Measurements from ENCODE around the gene PCCA. TPM values are rescaled to one million over a fixed set of nuclear protein-coding genes. Genes with fewer than 3 reads are reported as not detected.

Gene PCCA
- total and polyA plus RNA-seq, 4 donors: 30.1 to 160 (median 76.3) TPM

- Histone ChIP-seq H3K4me1 (ENCODE audit: control insufficient read depth in 4 of 4, insufficient read depth in 4 of 4, low read length in 3 of 4) (no peaks in the 10 kb centered on the region), H3K4me3 (ENCODE audit: low read depth in 1 of 3, low read length in 3 of 3) (no peak overlapping the region), H3K9me3 (ENCODE audit: control insufficient read depth in 4 of 4, low read length in 3 of 4) (no peaks in the 10 kb centered on the region), H3K27me3 (ENCODE audit: control insufficient read depth in 4 of 4, insufficient read depth in 4 of 4, low read length in 3 of 4) (no peaks in the 10 kb centered on the region), H3K27ac (ENCODE audit: low read depth in 1 of 2, low read length in 2 of 2) (no peak overlapping the region), H3K9ac (ENCODE audit: low read depth in 1 of 2, low read length in 2 of 2) (no peak overlapping the region), H3K36me3 (ENCODE audit: control insufficient read depth in 4 of 4, insufficient read depth in 3 of 4, low read depth in 1 of 4, low read length in 3 of 4) (peaks cover 0 to 2% (median 0%) of the 10 kb centered on the region in 4 donors)
- TF ChIP-seq NR2F2 (IDR thresholded peaks at IDR 0.05) (no peak), EGR1 (IDR thresholded peaks at IDR 0.05; ENCODE audit: low read depth in 2 of 2) (no peak), JUND (IDR thresholded peaks at IDR 0.05) (no peak), HNF4G (IDR thresholded peaks at IDR 0.05) (no peak), TAF1 (conservative IDR thresholded peaks at IDR 0.05) (no peak), REST (IDR thresholded peaks at IDR 0.05) (no peak), HNF4A (conservative IDR thresholded peaks at IDR 0.05) (no peak), FOXA2 (IDR thresholded peaks at IDR 0.05) (no peak), ZBTB33 (IDR thresholded peaks at IDR 0.05) (no peak), ATF3 (IDR thresholded peaks at IDR 0.05) (no peak)
- TF ChIP-seq, protein P1, sequence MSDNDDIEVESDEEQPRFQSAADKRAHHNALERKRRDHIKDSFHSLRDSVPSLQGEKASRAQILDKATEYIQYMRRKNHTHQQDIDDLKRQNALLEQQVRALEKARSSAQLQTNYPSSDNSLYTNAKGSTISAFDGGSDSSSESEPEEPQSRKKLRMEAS (IDR thresholded peaks at IDR 0.05): no peak
- DNase-seq (ENCODE audit: low spot score): no peak
- 87% methylated on average over 10 of the region's 10 CpGs for WGBS
These were observed 384.2 kb downstream of the PCCA start for GRCh38 chr13:100473087-100473486.

DNA sequence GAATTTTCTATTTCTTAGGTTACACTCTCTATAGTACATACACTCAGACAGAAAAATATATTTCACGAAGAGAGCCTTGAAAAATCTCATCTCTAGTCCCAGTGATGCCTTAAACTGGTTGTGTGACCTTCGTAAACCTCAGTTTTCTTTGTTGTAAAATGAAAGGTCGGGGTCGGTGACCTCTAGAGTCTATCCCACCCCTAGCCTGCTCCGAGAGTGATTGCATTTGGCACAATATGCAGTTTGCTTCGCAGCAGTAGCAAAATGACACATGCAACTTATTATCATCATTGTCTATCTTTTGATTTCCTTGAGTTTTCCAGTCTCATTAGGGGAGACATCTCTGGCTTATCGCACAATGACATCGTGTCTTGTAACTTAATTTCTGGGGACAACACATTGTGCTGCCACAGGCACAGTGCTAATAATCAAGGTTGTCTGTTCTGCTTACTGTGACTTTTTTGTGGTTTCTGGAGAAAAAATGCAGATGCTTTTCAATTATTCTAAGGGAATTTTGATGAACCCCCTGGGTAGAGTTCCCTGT is 384.7 kb downstream of the PCCA start:
- 90% methylated on average over 8 of the region's 8 CpGs for WGBS
- no peak for DNase-seq (ENCODE audit: low spot score)
- TF ChIP-seq ZBTB33 (IDR thresholded peaks at IDR 0.05) (no peak), JUND (IDR thresholded peaks at IDR 0.05) (no peak), EGR1 (IDR thresholded peaks at IDR 0.05; ENCODE audit: low read depth in 2 of 2) (no peak)
- Histone ChIP-seq H3K4me3 (ENCODE audit: low read depth in 1 of 3, low read length in 3 of 3) (no peak overlapping the region), H3K36me3 (ENCODE audit: control insufficient read depth in 4 of 4, insufficient read depth in 3 of 4, low read depth in 1 of 4, low read length in 3 of 4) (peaks cover 0 to 2% (median under 1%) of the 10 kb centered on the region in 4 donors), H3K9me3 (ENCODE audit: control insufficient read depth in 4 of 4, low read length in 3 of 4) (no peaks in the 10 kb centered on the region), H3K27me3 (ENCODE audit: control insufficient read depth in 4 of 4, insufficient read depth in 4 of 4, low read length in 3 of 4) (no peaks in the 10 kb centered on the region), H3K27ac (ENCODE audit: low read depth in 1 of 2, low read length in 2 of 2) (no peak overlapping the region), H3K4me1 (ENCODE audit: control insufficient read depth in 4 of 4, insufficient read depth in 4 of 4, low read length in 3 of 4) (no peaks in the 10 kb centered on the region), H3K9ac (ENCODE audit: low read depth in 1 of 2, low read length in 2 of 2) (no peak overlapping the region)

Data from liver (tissue), 9 donors.